NCI-H1694 (cell line): ENCODE data around the gene CCDC93.
"Not testable (repeated sequence)": the region's sequence is repeated elsewhere in the genome, so short reads cannot be mapped to it uniquely, and the experiment has no call there.

Source experiments
- DNase-seq: peaks from one replicate; lab custom pipeline; 2025; lab: John Stamatoyannopoulos, UW

CCDC93 gene

DNA sequence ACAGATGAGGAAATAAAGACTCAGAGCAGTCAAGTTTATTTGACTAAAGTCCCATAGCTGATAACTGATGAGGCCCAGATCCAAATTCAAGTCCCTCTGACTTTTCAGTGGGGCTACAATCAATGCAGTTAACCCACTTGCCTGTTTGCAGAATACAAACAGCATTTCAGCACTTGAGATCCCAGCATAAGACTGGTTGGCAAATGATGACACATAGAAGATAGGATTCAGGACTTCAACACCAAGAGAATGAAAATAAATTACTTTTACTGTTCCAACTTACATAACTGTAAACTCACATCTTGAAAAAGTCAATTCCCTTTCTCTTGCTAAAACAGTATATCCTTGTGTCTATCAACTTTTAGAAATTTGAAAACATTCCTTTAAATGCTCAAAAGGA, 61.2 kb downstream of the CCDC93 start:
- DNase-seq, result no peak

GRCh38 chr2:117952228-117952627, 61.6 kb downstream of the CCDC93 start:
- no peak for DNase-seq

DNA sequence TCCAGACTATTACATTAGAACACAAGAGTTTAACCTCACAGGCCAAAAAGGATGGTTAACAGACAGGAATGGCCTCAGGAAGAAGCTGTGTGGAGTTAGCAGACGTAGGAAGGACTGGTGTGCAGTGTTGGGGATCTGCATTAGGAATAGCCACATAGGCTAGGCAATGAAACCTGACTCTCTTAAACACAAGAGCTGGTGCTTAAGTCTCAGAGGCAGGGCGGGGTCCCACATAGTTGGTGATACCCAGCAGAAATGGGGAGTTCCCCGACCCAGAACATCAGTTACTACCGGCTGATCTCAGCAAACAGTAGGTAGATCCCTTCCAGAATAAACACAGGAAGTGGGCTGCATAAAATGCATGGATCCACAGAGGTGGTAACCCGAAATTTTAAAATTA, 64.1 kb downstream of the CCDC93 start:
- no peak for DNase-seq

DNA sequence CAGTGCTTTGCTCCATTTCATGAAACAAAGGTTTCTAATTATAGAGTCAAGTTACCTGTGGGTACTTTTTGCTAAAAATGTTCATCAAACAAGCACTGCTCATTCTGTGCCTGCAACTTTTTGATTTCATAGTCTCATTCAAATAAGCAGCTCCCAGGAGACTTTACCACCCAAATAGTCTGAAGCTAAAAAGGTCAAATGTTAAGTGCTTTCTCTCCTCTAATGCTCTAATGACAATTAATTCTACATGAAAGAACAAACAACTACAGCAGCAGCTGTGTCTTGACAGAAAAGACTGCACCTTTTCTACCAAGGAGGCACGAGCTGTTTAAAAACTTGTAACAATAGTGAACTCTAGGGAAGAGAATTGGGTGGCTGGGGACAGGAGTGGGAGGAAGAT, 65.3 kb downstream of the CCDC93 start:
- no peak for DNase-seq

DNA sequence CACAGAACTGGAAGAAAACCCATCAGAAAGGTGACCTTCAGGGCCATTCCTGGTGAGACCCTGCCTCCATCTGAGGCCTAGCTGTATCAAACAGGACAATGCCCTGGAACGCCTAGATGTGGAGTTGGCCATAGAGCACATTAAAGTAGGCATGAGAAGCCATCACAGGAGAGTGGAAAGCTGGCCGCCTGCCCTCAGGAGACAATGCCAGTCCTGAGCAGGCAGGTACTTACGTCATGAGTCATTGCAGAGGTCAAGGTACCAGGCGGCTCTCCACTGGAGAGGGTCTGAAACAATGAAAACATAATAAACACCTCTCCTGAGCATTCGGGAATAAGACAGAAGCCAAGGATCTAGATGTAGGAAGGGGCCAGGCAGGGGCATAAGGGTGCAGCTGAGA, 68.6 kb downstream of the CCDC93 start:
- DNase-seq, result no peak

DNA sequence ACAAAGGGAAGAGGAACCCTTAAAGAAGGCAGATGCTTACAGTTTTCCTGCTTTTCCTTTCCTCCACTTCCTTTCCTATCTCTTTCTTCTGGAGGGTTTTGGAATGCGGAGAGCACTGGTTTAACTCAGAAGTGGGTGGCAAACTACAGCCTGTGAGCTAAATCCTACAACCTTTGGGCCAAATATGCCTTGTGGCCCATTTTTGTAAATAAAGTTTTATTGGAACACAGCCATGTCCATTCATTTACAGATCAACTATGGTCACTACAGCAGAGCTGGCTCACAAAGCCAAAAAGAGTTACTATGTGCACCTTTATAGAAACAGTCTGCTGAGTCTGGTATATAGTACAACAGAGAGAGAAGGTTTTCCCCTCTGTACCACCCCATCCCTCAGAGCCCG, 69.1 kb downstream of the CCDC93 start:
- DNase-seq, result no peak

GRCh38 chr2:117943013-117943672, 70.7 kb downstream of the CCDC93 start:
- DNase-seq, result no peak

GRCh38 chr2:117942551-117942950, 71.3 kb downstream of the CCDC93 start:
- DNase-seq, result no peak

- DNase-seq, result no peak
Measured at GRCh38 chr2:117941693-117942092, 72.2 kb downstream of the CCDC93 start.

- no peak for DNase-seq
Measured at GRCh38 chr2:117940436-117940835, 73.4 kb downstream of the CCDC93 start.

DNA sequence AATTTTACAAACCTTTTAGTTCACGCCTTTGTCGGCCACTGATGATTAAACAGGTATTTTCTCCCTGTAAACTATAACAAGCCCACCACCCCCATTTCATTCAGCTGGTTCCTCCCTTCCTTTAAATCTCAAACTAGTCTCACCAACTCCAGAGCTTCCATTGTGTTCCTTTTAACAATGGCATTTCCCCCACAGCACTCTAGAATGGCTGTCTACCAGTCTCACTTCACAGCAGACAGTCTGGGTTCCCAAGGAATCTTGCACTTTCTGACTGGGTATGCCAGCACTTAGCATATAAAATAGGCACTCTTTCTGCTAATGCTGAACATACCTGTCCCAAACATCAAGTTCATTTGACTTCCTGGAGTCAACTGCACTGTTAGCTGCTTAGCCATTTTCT, 75.3 kb downstream of the CCDC93 start:
- no peak for DNase-seq

- DNase-seq, result no peak
Measured at GRCh38 chr2:117936871-117937428, 76.9 kb downstream of the CCDC93 start.

- DNase-seq, result no peak
Measured at GRCh38 chr2:117935954-117936353, 77.9 kb downstream of the CCDC93 start.

GRCh38 chr2:117935456-117935855, 78.4 kb downstream of the CCDC93 start:
- no peak for DNase-seq

DNA sequence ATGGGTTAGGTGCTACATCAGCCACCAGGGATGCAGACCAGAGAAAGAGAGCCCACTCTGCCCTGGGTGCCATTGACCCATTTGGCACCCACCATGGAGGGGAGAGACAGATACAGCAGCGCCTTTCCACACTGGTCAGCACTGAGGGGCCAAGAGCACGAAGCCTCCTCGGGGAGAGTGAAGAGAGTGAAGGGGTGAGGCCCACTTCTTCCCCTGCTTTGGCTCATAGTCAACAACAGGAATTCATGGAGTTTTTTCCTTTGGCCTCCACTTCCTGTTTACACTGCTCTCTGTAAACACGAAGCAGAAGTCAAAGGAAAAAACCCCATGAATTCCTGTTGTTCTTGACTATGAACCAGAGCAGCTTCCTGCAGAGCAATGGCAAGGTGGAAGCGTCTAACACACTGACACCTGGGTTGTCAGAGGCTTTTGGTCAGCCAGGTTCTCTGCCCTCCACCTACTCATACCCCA, 80.0 kb downstream of the CCDC93 start:
- no peak for DNase-seq

GRCh38 chr2:117931978-117932377, 81.9 kb downstream of the CCDC93 start:
- DNase-seq, result no peak

- no peak for DNase-seq
Measured at GRCh38 chr2:117931266-117931665, 82.6 kb downstream of the CCDC93 start.

DNA sequence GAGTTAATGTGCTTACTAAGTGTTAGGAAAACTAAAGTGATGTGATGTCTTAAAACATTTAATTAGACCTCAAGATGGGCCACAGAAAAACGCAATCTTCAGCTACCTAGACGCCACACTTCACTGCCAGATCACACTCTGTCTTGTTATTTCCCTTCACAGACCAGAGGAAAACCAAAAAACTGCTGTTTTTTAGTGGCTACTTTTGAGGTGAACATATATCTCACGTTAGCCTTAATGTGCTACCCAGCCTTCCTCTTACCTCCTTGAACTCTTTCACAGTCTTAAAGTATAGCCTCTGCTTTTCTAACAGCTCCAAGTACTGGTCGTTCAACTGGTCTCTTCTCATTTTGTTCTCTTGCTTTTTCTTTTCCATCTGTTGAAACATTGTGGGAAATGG, 83.1 kb downstream of the CCDC93 start:
- DNase-seq, result no peak

DNA sequence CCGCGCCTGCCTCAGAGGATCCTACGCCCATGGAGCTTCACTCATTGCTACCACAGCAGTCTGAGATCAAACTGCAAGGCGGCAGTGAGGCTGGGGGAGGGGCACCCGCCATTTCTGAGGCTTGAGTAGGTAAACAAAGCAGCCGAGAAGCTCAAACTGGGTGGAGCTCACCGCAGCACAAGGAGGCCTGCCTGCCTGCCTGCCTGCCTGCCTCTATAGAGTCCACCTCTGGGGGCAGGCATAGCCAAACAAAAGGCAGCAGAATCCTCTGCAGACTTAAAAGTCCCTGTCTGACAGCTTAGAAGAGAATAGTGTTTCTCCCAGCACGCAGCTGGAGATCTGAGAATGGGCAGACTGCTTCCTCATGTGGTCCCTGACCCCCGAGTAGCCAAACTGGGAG, 90.4 kb downstream of the CCDC93 start:
- DNase-seq, result not testable (repeated sequence)

- no peak for DNase-seq
Measured at GRCh38 chr2:117921520-117921919, 92.3 kb downstream of the CCDC93 start.

DNA sequence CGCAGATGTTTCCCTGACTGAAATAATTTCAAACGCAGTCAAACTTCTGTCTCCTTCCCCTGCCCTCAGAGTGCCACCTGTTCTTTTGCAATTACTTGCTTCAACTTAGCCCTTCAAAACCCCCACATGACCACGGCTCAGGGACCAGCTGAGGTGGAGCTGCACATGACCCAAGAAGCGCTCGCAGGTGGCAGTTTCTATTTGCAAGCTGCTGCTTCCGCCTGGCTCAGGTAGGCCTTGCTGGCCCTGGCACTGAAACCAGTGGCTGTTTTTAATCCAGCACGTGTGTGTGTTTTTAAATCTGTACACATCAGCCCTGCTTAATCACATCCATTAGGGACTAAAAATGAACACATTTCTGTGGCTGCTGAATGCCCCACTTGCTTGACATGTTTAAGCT, 95.3 kb downstream of the CCDC93 start:
- DNase-seq, result no peak

DNA sequence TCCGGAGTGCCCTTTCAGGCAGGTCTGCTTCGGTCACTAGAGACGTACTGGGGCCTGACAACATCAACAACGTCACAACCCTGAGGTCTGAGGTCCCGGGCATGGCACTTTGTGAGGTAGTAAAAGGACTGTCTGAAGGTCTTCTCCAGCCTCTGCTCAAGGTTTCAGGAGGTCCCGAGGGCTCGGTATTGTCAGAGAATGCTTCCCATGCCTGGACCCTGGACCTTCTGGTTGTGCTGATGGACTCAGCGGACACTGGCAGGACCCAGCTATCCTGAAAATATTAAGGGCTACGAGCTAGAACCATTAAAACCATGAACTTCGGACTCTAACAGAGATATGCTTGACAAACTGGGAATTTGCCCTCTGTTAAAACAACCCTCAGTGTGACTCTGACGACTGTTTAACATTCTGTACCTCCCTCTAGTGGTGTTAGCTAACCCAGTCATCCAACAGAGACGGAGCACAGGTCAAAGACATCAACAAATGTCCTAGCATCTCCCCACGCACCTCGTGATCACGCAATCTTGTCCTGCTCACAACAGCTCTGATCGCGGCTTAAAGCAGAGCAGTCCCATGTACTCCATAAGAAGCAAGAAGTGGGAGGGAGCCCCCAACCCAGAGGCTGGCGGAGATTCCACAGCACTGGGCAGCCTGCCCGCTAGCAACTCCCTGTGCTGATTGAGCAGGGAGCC, 96.5 kb downstream of the CCDC93 start:
- DNase-seq, result no peak

- no peak for DNase-seq
Measured at GRCh38 chr2:117902933-117903332, 110.9 kb downstream of the CCDC93 start.

DNA sequence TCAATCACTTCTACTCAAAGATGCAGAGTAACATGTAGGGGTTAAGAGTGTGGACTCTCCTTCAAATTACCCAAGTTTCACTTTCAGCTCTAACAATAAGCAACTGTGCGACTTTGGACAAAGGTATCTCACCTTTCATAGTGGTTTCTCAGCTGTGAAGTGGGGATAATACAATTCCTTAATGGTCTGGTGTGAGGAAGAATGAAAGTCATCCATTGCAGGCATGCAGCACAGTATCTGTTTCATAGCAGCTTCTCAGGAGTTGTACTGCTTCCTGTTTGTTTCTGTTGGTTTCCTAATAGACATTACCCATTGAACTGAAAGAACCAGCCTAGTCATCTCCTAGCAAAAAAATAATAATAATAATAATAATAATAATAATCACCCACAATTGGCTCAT, 125.0 kb downstream of the CCDC93 start:
- DNase-seq, result no peak
